ENCODE data around the gene MRGPRE. TPM values are rescaled to one million over a fixed set of nuclear protein-coding genes. Genes with fewer than 3 reads are reported as not detected.

The MRGPRE gene
- polyA plus RNA-seq, 4 donors = not detected

- DNase-seq (ENCODE audit: low read depth in 4 of 4, low spot score in 3 of 4) = no peak
Observed at GRCh38 chr11:3198815-3199214, 33.4 kb downstream of the MRGPRE start.

- DNase-seq (ENCODE audit: low read depth in 4 of 4, low spot score in 3 of 4) = no peak
Observed at GRCh38 chr11:3197878-3198528, 34.2 kb downstream of the MRGPRE start.

GRCh38 chr11:3197044-3197695, 35.0 kb downstream of the MRGPRE start:
- DNase-seq (ENCODE audit: low read depth in 4 of 4, low spot score in 3 of 4) = no peak

- no peak for DNase-seq (ENCODE audit: low read depth in 4 of 4, low spot score in 3 of 4)
Observed at GRCh38 chr11:3196161-3197043, 35.8 kb downstream of the MRGPRE start.

GRCh38 chr11:3195251-3196160, 36.7 kb downstream of the MRGPRE start:
- peak in 1 of 4 donors; percentile 24 for DNase-seq (ENCODE audit: low read depth in 4 of 4, low spot score in 3 of 4)

GRCh38 chr11:3194016-3194816, 38.0 kb downstream of the MRGPRE start:
- no peak for DNase-seq (ENCODE audit: low read depth in 4 of 4, low spot score in 3 of 4)

- no peak for DNase-seq (ENCODE audit: low read depth in 4 of 4, low spot score in 3 of 4)
Observed at GRCh38 chr11:3193373-3194015, 38.7 kb downstream of the MRGPRE start.

- DNase-seq (ENCODE audit: low read depth in 4 of 4, low spot score in 3 of 4) = no peak
Observed at GRCh38 chr11:3192511-3193372, 39.5 kb downstream of the MRGPRE start.

GRCh38 chr11:3191586-3192324, 40.5 kb downstream of the MRGPRE start:
- DNase-seq (ENCODE audit: low read depth in 4 of 4, low spot score in 3 of 4) = no peak

- DNase-seq (ENCODE audit: low read depth in 4 of 4, low spot score in 3 of 4) = no peak
Observed at GRCh38 chr11:3190600-3190999, 41.6 kb downstream of the MRGPRE start.

- DNase-seq (ENCODE audit: low read depth in 4 of 4, low spot score in 3 of 4) = no peak
Observed at GRCh38 chr11:3189886-3190583, 42.2 kb downstream of the MRGPRE start.

GRCh38 chr11:3189196-3189843, 42.9 kb downstream of the MRGPRE start:
- no peak for DNase-seq (ENCODE audit: low read depth in 4 of 4, low spot score in 3 of 4)

- no peak for DNase-seq (ENCODE audit: low read depth in 4 of 4, low spot score in 3 of 4)
Observed at GRCh38 chr11:3188496-3189195, 43.6 kb downstream of the MRGPRE start.

- DNase-seq (ENCODE audit: low read depth in 4 of 4, low spot score in 3 of 4) = no peak
Observed at GRCh38 chr11:3186166-3186953, 45.9 kb downstream of the MRGPRE start.
